ENCODE measurements around the gene PARP12. TPM values are rescaled to one million over a fixed set of nuclear protein-coding genes. Genes with fewer than 3 reads are reported as not detected.

PARP12 gene
- total and polyA plus RNA-seq, 9 of the 15 experiments (the other 6 are each of a cell fraction or from before 2014, with no cell fraction given): 4.6 to 40.4 (median 23.5) TPM

- no peak for TF ChIP-seq MGA (IDR thresholded peaks at IDR 0.05)
These were observed 45.2 kb downstream of the PARP12 start (continued) for GRCh38 chr7:140017543-140017942.

Data from K562 (cell line).